22Rv1 (cell line): ENCODE data around the gene PAK6.

ENCODE experiments used
- ZFX ChIP-seq: fragments of 450-650 bp; IDR thresholded peaks from 2 replicates; pipeline ENCODE4 v1.6.1; 2017; ENCODE audit warnings: antibody characterized with exemption, borderline replicate concordance
- TF ChIP-seq, protein P1 (sequence below): fragments of 450-650 bp; IDR thresholded peaks from 2 replicates; pipeline ENCODE4 v1.5.1; 2017; ENCODE audit warnings: mild to moderate bottlenecking

DNA sequence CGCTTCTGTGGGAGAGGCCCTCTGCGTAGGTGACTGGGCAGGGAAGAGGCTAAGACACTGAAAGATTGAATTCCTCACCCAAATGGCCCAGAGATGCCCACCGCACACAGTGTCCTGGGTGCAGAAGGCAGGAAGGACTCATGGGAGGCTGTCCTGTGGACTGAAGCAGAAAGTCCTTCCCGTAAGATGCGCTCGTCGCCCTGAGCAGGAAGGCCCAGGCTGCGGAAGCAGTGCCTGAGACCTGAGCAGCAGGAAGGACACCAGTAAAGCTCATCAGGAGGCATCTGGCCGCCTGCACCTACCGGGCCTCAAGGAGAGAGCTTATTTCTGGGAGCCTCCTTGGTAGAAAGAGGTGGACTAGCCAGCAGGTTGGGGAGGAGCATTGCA, 3.3 kb downstream of the PAK6 start:
- TF ChIP-seq, protein P1, sequence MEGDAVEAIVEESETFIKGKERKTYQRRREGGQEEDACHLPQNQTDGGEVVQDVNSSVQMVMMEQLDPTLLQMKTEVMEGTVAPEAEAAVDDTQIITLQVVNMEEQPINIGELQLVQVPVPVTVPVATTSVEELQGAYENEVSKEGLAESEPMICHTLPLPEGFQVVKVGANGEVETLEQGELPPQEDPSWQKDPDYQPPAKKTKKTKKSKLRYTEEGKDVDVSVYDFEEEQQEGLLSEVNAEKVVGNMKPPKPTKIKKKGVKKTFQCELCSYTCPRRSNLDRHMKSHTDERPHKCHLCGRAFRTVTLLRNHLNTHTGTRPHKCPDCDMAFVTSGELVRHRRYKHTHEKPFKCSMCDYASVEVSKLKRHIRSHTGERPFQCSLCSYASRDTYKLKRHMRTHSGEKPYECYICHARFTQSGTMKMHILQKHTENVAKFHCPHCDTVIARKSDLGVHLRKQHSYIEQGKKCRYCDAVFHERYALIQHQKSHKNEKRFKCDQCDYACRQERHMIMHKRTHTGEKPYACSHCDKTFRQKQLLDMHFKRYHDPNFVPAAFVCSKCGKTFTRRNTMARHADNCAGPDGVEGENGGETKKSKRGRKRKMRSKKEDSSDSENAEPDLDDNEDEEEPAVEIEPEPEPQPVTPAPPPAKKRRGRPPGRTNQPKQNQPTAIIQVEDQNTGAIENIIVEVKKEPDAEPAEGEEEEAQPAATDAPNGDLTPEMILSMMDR, result no peak
- TF ChIP-seq ZFX, result no peak
